Retinal pigment epithelial cell (primary cell): ENCODE measurements around the gene GNB2.

ENCODE experiments used
- DNase-seq: peaks from one replicate; pipeline ENCODE4 v3.0.0-alpha.2; 2010; ENCODE audit warnings: low read depth
- H3K4me3 ChIP-seq: 2 replicates; pipeline ENCODE4 v1.5.1; 2011; ENCODE audit warnings: mild to moderate bottlenecking, low read length, control low read depth, moderate library complexity
- TF ChIP-seq, protein P1 (sequence below): conservative IDR thresholded peaks from 2 replicates; pipeline ENCODE4 v1.5.1; 2011; ENCODE audit warnings: low read depth, low read length, control low read depth, inconsistent platforms

GNB2 gene

DNA sequence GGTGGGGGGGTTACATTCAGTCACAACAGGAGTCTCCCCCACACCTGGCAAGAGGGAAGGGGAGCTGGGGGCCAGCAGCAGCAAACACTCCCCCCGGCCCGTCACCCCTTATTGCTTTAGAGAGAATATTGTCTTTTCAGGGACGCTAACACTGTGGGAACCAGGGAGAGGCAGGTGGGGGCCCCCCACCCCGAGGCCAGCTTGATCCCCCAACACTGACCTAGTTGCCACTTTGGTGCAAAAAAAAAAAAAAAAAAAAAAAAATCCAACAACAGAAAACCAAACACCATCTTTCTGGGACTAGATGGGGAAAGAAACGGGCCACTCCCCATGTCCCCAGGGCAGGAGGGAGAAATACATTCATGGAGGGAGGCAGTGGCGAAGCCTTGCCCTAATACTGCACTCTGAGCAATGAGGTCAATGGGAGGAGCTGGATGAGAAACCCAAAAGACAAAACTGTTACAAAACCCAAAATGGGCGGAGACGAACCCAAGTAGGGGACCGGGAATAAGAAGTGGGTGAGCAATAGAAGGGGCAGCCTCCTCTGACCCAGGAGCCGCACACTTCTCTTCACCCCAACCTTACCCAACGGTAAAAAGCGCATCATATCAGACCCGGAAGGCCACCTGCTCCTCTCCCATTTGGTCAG lies 6.5 kb downstream of the GNB2 start:
- H3K4me3 ChIP-seq: no peak overlapping the region
- DNase-seq: no peak
- TF ChIP-seq, protein P1, sequence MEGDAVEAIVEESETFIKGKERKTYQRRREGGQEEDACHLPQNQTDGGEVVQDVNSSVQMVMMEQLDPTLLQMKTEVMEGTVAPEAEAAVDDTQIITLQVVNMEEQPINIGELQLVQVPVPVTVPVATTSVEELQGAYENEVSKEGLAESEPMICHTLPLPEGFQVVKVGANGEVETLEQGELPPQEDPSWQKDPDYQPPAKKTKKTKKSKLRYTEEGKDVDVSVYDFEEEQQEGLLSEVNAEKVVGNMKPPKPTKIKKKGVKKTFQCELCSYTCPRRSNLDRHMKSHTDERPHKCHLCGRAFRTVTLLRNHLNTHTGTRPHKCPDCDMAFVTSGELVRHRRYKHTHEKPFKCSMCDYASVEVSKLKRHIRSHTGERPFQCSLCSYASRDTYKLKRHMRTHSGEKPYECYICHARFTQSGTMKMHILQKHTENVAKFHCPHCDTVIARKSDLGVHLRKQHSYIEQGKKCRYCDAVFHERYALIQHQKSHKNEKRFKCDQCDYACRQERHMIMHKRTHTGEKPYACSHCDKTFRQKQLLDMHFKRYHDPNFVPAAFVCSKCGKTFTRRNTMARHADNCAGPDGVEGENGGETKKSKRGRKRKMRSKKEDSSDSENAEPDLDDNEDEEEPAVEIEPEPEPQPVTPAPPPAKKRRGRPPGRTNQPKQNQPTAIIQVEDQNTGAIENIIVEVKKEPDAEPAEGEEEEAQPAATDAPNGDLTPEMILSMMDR: no peak

DNA sequence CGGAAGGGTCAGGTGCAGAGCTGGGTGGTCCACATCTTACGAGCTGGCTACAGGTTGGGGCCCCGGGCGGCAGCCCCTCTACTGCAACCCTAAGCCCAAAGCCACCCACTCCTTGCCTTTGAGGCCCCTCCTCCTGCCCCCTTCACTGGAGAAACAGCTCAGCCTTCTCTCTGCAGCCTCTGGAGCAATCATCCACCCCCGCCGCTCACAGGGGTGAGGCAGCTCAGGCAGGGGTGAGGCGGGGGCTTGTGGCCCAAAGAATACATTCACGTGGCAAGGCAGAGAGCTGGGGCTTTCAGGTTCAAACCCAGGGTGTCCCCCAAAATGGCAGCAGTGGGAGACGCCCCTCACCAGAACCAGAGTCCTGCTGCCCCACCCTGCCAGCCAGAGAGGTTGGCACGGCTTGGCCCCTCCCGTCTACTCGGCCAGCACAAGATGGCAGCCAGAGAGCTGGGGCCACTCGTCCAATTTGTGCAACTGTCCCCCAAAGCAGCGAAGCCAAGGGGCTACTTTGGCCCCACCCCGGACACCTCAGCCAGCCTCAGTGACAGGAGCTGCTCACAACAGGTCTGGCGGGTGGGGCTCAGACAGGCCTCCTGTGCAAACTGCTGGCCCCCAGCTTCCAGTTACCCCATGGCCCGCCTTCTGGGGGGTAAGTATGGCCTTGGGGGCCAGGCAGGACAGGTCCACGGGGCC lies 7.2 kb downstream of the GNB2 start:
- no peak for DNase-seq
- H3K4me3 ChIP-seq: no peak overlapping the region
- TF ChIP-seq, protein P1: no peak

DNA sequence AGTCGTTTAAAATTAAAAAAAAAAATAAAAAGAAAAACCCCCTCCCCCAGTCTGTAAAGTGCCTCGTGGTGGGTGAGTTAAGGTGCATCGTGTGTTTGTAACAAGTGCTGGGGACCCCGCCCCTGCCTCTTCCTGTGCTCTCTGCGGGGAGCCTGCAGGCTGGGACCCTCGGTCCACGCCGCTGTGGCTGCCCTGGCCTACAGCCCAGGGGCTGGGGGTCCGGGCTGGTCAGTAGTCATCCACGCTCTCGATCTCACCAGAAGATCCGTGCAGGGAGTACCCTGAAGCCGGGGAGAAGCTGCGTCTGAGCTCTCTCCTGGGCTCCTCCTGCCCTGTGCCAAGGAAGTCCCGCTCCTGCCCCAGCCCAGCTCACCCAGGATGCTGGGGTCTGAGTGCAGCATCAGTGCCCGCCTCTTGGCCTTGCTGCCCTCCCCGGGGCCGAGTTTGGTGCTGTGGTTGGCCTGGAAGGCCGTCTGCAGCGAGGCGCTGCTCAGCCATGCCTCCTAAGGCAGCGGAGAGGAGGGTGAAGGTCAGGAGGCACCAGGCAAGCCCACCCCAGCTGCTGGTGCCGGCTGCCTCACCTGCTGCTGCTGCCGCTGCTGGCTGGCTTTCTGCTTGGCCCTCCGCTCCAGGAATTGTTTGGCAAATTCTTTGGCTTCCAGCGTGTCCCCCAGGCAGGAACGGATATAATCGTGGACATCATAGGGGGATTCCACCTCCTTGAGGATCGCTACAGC lies 8.1 kb downstream of the GNB2 start:
- TF ChIP-seq, protein P1: no peak
- DNase-seq: no peak
- H3K4me3 ChIP-seq: no peak overlapping the region

DNA sequence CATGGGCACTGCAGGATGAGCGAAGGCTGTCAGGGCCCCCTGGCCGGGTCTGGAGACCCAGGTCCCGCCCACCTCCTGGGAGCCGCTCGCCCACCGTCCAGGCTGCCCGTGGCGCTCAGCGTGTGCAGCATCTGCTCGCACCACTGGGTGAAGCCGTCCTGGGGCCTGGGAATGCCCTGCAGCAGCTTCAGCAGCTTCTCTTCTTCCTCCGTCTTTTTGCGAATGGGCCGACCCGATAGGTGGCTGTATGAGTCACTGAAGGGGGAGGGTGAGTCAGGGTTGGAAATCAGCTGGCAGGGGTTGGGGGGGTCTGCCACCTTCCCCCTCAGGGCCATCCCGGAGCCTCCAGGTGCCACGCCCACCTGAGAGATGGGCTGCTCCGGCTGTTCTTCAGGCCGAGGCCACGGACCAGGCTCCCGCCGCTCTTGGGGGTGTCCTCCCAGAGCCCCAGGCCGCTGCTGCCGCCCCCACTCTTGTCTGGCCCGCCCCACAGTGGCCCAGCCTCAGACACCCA lies 8.7 kb downstream of the GNB2 start:
- TF ChIP-seq, protein P1: no peak
- H3K4me3 ChIP-seq: no peak overlapping the region
- DNase-seq: no peak

DNA sequence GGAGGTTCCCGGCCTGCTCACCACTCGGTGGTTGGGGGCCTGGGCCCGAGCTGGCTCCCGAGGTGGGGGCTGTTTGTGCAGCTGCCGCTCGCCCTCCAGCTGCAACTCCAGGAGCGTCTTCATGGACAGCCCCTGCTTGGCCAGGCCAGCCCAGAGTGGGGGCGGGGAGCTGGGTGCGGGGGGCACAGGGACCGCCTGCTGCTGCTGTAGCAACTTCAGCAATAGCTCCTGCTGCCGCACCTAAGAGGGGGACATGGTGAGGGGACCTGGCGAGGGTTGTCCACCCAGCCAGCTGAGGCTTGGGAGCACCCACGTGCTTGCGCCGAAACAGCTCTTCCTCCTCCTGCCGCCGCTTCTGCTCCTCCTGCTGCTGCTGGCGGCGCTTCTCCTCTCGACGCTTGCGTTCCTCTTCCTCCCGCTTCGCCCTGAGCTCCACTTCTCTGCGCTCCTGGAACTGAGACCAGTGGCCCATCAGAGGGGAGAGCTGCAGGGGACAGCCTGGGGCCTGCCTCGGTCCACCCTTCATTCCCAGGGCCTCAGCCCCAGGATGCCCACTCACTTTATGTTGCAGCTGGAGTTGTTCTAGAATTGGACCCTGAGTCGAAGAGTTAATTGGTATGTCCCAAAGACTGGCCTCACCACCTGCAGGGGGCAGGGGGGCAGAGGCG lies 9.6 kb downstream of the GNB2 start:
- no peak for DNase-seq
- TF ChIP-seq, protein P1: no peak

DNA sequence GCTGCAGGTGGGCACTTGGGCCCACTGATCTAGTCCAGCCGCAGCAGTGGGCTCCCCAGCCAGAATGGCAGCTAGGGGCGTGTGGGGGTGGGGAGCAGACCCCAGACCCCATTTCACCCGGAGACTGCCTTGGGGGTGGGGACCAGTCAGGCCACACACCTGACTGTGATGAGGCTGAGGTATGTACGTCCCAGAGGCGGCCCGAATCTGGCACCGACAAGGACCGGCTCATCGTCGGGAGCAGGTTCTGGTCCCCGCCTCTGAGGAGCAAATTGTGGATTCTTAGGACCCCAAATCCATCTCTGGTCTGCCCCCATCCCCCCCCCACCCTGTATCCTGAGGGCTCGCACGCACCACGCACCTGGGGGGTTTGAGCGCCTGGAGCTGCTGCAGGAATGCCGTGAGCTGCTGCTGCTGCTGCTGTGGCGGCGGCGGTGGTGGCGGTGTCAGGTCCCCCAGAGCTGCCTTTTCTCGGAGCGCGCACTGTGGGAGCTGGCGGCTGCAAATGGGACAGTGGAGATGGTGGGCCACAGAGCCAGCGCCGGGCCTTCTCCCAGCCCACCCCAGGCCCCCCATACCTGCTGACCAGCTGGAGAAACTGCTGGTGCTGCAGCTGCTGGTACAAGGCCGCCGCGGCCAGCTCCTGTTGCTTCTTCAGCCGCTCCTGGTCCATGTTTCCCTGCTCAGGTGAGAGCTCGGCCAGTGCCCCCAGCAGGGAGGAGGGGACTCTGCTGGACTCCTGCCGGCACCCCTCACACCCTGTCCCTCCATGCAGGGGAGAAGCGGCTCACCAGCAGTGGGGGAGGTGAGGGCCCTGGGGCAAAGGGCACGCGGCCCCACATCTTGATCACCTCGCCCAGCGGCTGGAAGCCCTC lies 10.4 kb downstream of the GNB2 start:
- DNase-seq: no peak
- TF ChIP-seq, protein P1: no peak

More for the DNA sequence above, 9.6 kb downstream of the GNB2 start:
- no peak overlapping the region for H3K4me3 ChIP-seq

More for the DNA sequence above, 10.4 kb downstream of the GNB2 start:
- no peak overlapping the region for H3K4me3 ChIP-seq
